GM15510 (cell line): ENCODE measurements around the gene CHRDL2.

Experiments used
- POLR2A ChIP-seq: IDR thresholded peaks from 3 replicates; pipeline ENCODE4 v1.6.1; 2011; ENCODE audit warnings: borderline replicate concordance; ENCODE audit not compliant: insufficient read length; ENCODE audit errors: extremely low read depth

The CHRDL2 gene

GRCh38 chr11:74749965-74750296, 18.7 kb upstream of the CHRDL2 start:
- TF ChIP-seq POLR2A, result no peak

DNA sequence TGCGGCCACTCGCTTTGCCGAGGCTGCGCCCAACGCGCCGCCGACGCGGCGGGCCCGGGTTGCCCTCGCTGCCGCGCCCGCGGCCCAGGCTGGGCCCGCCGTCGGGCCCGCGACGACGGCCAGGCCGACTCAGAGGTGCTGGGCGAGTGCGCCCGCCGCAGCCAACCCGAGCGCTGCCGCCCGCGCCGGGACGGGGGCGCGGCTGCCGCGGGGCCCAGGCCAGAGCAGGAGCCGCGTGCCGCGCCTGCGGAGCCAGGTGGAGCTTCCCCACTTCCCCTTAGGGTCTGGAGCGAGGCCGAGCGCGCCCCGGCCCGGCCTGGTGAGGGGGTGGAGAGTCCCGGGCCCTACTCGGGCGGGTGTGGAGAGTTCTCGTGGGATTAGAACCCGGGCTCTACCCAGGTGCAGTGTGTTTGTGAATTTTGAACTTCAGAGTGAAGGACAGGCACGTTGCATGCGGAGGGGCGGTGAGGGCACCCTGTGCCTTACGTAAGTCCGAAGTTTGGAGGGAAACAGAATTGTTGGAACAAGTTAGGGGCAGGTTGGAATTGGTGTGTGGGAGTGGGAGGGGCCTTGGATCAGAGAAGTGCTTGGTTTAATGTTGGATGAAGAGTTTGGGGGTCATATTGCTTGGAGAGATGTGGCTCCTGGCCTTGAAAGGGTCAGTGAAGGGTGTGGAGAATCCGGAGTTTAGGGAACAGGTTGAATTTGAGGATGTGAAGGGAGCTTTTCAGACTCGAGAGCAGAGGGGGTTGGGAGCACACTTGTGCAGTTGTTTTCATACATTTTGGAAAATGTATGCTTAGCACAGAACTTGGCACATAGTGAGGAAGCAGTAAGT, 18.1 kb upstream of the CHRDL2 start:
- TF ChIP-seq POLR2A, result no peak

DNA sequence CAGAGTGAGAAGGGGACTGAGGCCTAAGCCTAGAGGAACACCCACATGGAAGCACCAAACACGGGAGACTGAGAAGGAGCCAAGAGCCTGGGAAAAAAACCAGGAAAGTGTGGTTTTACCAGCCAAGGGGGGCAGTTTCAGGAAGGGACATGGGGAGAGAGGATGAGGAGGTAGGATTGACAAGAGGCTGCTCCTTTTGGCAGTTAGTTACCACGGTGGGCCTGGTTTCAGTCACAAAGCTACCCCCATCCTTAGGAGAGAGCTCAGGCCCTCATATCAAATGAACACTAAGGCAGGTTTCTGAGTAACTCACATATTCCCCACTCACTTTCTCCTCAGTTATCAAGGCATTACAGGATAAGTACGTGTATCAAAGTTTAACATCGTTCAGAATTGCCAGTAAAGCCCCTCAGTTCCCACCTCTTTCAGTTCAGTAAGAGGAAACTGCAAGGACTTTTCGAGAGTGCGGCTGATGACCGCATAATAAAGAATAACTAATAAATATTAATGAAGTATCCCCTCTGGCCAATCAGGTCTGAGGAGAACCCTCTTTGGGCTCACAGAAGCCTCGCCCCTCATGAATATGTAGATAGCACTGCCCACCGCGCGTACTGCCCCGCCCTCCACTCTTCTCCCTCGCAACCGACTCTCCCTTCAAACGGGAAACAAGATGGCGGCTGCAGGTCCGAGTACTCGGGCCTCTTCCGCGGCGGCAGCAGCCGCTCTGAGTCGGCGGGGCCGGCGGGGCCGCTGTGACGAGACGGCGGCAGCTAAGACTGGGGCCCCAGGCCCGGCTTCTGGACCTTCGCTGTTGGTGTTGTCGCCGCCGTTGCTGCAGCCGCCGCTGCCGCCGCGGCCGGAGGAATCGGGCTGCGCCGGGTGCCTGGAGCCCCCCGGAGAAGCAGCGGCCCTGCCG, 17.2 kb upstream of the CHRDL2 start, which contains the start of gene RNF169:
TSS of gene RNF169 (plus strand) at position 639 of the 916 bp plus-strand sequence. CDS start at position 671, 32 bp downstream.
- TF ChIP-seq POLR2A, result peak; percentile 84

- no peak for TF ChIP-seq POLR2A
These were observed 15.6 kb upstream of the CHRDL2 start for GRCh38 chr11:74746868-74747267.

- TF ChIP-seq POLR2A, result no peak
These were observed 13.1 kb upstream of the CHRDL2 start for GRCh38 chr11:74744277-74744676.

DNA sequence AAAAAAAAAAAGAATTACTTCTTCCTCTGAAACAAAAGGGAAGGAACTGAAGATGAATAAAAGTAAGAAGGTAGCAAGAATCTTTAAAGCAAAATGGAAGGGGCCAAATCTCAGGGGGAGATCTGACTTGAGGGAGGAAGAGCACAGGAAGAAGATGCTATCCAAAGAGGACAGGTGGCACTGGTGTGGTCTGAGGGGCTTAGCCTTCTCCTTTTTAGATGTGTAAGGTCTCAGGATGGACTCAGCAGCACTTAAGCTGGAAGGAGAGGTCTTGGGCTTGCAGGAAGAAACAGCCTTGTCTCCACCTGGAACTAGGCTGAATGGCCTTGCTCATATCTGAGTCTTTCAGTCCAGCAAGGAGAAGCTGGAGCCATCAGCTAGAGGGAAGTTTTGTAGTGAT, 12.4 kb upstream of the CHRDL2 start:
- no peak for TF ChIP-seq POLR2A

DNA sequence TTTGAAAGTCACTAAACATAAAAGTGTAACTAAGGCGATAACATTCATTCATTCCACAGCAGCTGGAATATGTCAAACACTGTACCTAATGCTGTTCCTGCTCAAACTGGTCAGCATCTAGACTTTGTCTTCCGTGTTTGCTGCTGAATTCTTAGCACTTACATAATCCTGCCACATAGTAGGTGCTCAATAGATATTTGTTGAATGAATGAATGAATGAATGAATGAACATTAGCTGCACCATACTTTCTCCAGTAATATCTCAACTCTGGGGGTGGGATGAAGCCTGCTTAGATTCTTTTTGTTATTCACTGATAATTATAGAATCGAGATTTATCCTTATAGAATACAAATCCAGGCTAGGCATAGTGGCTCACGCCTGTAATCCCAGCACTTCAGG, 10.8 kb upstream of the CHRDL2 start:
- no peak for TF ChIP-seq POLR2A

GRCh38 chr11:74739546-74740270, 8.5 kb upstream of the CHRDL2 start:
- TF ChIP-seq POLR2A, result no peak

DNA sequence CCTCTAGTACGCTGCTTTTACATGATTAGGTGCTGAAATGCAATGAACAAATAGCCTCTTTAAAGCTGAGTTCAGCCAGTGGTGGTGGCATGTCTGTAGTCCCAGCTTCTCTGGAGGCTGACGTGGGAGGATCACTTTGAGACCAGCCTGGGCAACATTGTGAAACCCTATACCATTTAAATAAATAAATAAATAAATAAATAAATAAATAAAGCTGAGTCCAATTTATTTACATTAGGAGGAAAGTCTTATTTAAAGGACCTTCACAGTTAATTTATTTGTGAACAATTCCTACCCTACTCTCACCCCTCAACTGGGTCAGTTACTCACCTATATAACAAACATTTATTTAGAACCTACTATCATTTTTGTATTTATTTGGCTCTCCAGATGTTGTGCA, 4.8 kb upstream of the CHRDL2 start:
- TF ChIP-seq POLR2A, result no peak

DNA sequence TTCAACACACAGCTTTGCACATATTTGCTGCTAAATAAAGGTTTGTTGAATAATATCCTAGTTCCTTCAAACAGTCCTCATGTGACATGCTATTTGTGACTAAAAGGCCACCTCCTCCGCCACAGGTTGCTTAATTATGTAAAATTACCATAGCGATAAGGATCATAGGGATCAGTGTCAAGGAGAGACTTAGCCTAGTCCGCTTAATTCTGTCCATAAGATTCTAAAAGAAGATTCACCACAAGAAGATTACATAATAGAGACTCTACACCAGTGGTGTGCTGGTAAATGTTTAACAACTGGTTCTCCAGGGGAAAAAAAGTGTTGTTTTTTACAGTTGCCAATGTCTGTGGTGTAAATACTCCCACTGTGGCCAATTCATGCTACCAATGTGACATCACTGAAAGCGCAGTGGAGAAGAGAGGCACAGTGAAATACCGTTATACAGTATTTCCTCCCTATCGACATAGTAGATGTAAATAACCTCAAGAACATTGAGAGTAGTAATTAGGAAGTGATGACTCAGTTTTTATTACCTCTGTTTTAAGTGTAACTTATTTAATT, 4.2 kb upstream of the CHRDL2 start:
- TF ChIP-seq POLR2A, result no peak

GRCh38 chr11:74734559-74734925, 3.3 kb upstream of the CHRDL2 start:
- TF ChIP-seq POLR2A, result no peak

GRCh38 chr11:74730571-74731260, 510 bp downstream of the CHRDL2 start:
- no peak for TF ChIP-seq POLR2A

GRCh38 chr11:74729397-74729796, 1.8 kb downstream of the CHRDL2 start:
- TF ChIP-seq POLR2A, result no peak

DNA sequence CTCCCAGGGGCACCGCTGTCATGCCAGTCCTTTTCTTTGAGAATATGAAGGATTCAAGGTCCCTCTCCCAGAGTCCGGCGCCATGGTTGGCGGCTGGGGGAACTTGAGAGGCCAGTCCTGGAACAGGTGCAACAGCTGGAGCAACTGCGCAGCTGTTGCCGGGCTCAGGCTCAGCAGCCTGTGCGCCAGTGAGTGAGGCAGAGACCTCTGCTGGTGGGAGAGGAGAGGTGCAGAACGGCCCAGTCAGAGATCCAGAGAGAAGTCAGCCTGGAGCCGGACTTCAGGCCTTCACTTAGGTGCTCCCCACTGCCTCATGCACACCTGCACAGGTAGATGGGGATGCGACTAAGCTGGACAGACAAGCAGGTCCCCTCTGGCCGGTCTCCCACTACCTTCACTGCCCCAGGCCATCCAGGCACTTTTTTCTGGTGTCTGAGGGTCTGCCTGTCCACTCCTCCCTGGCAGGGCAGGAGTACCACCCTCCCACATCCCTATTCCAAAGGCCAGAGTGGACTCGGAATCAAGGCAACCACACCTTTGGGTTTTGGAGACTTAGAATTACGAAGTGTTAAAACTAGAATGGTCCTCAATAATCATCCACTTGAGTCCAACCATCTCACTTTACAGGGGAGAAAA, 4.6 kb downstream of the CHRDL2 start:
- TF ChIP-seq POLR2A, result no peak
